T-helper 22 cell (primary cell): ENCODE data around the gene STARD7.
"Not testable (repeated sequence)": the region's sequence is repeated elsewhere in the genome, so short reads cannot be mapped to it uniquely, and the experiment has no call there.

Experiments used
- DNase-seq: peaks from one replicate; pipeline ENCODE4 v3.0.0-alpha.2; 2020; ENCODE audit warnings: low read depth

STARD7 gene

DNA sequence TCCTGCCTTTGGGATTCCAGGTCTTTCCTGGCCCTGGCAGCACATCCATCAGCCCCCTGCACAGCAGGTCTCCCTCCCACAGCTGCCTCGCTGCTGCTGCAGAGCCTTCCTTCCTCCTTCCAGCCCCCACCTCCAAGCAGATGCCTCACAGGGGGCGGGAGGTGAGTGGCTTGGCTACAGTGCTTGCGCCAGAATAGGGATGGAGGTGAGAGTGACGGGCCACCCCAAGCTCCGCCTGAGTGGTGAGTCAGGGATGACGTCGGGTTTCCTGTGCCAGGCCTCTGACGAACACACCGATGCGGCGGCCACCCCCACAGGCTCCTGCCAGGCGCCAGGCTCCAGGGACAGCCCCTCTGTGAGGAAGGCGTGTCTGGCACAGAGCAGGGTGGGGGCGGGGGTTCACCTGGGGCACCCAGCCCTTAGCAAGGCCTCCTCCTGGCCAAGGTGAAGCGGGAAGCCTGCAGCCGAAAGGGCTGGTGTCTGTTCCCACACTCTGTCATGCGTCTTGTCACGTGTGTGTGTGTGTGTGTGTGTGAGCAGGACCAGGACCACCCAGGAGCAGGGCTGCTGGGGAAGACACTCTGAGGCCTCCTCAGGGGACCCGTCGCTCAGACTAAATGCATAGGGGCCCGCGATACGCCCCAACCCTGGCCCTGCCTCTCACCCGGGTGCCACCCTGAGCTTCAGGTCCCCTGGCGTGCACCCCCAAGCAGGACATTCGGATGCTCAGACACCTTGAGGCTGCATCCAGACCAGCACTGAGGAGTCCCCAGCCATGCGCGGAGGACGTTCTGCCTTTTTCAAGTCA is 60.0 kb downstream of the STARD7 start:
- DNase-seq, result peak; percentile 99

GRCh38 chr2:96147593-96148201 is 60.9 kb downstream of the STARD7 start:
- DNase-seq, result no peak

- peak; percentile 50 for DNase-seq
Observed at GRCh38 chr2:96146881-96147592, 61.6 kb downstream of the STARD7 start.

GRCh38 chr2:96146153-96146880 is 62.3 kb downstream of the STARD7 start:
- peak; percentile 85 for DNase-seq

GRCh38 chr2:96145848-96146152 is 62.8 kb downstream of the STARD7 start:
- no peak for DNase-seq

DNA sequence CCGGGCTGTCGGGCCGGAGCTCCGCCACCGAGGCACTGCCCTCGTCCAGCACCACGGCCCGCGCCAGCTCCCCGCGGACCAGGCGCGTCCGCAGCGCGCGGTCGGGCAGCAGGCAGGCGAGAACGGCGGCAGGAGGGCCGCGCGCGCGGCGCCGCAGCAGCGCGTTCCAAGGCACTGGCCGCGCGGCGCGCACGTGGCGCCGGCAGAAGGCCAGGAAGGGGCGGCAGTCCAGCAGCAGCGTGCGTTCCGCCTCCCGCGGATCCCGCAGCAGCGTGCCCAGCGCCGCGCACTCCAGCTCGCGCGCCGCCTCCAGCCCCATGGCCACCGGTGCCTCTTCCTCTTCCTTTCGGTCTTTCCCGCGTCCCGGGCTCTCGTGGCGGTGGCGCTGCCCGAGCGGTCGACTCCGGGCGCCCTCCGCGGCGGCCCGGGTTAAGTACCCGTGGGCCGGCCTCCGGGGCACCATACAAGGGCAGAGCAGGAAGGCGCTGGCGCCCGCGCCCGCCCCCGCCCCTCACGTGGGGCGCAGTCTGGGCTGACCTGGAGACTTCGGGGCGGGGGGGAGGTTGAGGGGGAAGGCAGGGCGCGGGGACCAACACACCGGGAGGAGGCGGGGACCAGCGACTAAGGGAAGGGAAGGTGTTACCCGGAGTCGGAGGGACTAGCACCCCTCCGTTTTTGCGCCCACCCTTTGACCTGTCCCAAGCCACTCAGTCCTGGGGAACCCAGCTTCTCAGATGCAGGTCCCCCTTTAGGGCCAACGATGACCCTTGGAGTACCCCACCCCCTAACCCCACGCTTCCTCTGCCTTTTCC is 63.4 kb downstream of the STARD7 start, which contains the start of gene DUSP2:
DUSP2 (minus strand) TSS at position 405 of the 812 bp plus-strand sequence; CDS start at position 319, 86 bp downstream.
- DNase-seq, result peak; percentile 90

DNA sequence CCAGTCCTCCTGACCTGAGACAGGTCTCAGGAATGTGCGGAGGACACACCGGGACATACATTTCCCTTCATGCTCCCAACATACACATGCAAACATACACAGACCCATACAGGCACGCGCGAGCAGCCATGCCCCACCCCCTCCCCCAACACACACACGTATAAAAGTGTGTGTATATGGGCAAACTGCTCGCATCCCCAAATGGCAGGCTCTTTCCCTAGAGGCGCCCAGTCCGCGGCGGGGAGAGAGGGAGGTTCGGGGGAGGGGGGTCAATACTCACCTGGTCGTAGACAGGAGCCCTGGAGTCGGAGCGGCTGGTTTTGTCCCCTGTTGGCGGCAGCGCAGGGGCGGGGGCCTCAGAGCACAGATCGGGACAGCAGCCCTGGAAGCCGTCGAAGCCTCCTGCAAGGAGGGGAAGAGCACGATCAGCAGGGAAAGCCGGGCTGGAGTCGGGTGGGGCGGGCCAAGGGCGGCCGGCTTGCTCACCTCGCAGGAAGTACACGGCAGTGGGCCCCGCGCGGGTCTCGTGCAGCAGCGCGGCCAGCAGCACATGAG is 64.1 kb downstream of the STARD7 start:
- no peak for DNase-seq

- no peak for DNase-seq
Observed at GRCh38 chr2:96143848-96144480, 64.7 kb downstream of the STARD7 start.

- DNase-seq, result no peak
Observed at GRCh38 chr2:96143231-96143847, 65.3 kb downstream of the STARD7 start.

DNA sequence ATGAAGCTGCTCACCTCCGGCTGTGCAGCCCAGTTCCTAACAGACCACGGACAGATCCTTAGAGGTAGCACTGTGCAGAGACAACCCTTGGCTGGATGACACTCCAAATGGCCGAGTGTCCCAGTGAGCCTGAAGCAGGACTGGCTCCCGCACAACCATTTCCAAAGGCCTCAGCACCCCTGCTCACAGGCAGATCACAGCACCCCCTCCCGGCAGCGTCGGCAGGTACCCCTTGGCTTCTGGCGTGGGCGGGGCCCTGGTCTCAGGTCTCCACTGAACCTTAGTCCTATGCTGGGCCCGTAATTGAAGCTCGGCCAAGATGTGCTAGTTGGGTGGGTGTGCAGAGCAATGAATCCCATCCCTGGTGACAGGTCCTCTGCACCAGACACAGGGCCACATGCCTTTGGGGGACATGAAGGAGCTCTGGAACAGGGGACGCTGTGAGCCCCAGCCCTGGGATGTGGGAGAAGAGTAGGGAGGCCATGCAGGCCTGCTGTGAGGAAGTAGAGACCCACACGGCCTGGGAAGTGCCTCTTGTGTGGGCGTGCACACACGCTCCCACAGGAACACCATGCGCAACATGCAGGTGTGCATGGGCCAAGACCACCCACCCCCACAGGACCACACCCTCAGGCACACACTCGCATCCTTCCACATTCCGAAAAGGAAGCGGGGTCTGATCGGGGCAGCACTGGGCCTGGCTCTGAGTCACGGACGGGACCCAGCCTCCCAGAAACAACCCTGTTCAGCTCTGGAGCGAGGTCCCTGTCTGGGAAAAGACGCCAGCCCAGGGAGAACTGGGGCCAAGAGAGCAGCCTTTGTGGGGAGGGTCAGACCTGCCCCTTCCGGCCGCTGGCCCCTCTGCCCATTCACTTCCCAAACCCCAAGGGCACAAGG is 66.2 kb downstream of the STARD7 start:
- peak; percentile 57 for DNase-seq

DNA sequence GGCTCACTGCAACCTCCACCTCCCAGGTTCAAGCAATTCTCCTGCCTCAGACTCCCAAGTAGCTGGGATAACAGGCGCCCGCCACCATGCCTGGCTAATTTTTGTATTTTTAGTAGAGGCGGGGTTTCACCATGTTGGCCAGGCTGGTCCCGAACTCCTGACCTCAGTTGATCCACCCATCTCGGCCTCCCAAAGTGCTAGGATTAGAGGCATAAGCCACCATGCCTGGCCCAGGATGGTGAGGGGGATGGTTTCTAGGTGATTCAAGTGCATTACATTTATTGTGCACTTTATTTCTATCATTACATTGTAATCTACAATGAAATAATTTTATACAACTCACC is 67.0 kb downstream of the STARD7 start:
- DNase-seq, result not testable (repeated sequence)

- DNase-seq, result no peak
Observed at GRCh38 chr2:96140941-96141623, 67.5 kb downstream of the STARD7 start.

GRCh38 chr2:96139181-96139758 is 69.4 kb downstream of the STARD7 start:
- DNase-seq, result no peak

GRCh38 chr2:96138179-96139145 is 70.2 kb downstream of the STARD7 start, which contains the start of gene ASTL:
Gene ASTL, minus strand, starts transcription at chr2:96138502. Its CDS starts 66 bp downstream, at chr2:96138436.
- DNase-seq, result no peak

DNA sequence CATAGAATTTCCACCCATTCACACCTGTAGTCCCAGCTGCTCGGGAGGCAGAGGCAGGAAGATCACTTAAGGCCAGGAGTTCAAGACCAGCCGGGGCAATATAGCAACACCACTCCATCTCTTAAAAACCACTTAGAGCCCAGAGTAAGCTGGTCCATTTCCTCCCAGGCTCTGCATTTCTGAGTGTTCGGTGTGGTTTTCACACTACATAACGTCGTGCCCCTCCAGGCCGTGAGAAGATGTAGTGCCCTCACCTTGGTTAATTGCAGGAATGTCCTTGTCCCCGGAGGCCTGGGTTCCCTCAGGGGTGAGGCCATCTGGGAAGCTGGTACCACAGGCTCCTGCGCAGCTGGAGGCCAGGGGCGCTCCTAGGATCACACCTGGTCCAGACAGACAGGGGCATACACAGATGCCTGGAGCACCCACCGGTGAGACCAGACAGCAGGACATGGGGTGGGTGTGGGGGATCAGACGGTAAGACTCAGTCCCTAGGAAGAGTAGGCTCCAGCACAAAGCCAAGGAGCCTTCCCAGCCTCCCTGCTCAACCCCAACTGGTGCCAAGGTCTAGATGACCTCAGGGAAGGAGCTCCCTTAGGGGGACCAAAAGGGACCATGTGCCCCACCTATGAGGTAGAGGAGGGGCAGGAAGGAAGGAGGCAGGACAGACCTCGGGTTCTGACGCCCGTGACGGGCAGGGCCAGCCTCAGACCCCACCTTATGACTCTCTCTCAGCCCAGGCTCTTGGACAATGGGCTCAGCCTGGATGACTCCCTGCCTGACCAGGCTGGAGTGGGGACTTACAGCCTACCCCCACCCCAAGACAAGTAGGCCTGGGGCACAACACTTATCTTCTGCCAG is 71.1 kb downstream of the STARD7 start:
- DNase-seq, result no peak

DNA sequence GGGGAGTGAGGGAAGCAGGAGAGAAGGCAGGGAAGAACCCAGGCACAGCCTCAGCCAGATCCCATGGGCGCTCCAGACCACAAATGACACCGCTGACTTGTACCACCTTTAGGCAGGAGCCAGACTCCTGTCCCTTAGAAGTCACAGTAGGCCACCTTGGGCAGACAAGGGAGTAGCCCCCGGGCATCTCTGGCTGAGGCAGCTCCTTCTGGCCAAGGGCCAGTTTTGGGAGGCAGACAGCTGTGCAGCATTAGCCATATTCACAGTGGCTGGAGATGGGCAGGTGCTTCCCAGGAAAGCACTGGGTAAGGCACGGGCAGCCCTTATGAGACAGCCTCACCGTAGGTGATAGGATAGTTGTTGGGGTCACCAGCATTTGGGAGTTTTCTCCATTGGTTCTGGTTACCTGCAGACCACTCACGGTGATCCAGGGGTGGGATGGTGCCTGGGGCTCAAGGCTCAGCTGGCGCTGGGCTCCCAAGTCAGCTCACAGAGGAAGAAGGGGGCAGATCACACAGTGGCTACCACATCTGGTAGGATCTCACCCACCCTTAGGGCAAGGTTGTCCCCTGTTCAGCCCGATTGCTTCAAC is 72.4 kb downstream of the STARD7 start:
- no peak for DNase-seq
